Measurements from ENCODE around the gene GPATCH8.
"Not testable (repeated sequence)": the region's sequence is repeated elsewhere in the genome, so short reads cannot be mapped to it uniquely, and the experiment has no call there.

DNA sequence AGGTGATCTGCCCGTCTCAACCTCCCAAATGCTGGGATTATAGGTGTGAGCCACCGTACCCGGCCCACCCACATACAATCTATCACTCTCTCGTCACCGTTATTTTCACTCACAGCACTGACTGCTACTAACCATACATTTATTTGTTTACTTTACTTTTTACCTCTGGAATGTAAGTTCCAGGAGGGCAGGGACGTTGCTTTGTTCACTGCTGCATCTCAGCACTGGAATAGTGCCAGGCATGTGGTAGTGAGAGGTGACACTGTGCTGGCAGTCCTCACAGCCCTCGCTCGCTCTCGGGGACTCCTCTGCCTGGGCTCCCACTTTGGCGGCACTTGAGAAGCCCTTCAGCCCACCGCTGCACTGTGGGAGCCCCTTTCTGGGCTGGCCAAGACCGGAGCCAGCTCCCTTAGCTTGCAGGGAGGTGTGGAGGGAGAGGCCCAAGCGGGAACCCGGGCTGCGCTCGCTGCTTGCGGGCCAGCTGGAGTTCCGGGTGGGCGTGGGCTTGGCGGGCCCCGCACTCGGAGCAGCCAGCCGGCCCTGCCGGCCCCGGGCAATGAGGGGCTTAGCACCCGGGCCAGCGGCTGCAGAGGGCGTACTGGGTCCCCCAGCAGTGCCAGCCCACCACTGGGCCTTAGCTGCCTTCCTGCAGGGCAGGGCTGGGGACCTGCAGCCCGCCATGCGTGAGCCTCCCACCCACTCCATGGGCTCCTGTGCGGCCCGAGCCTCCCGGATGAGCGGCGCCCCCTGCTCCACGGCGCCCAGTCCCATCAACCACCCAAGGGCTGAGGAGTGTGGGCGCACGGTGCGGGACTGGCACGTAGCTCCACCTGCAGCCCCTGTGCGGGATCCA is 134.6 kb downstream of the GPATCH8 start:
- TF ChIP-seq POLR2A (IDR thresholded peaks at IDR 0.05; ENCODE audit: low read depth, low read length); NFYB (IDR thresholded peaks at IDR 0.05; ENCODE audit: insufficient read depth, low read depth, low read length); JUNB (IDR thresholded peaks at IDR 0.05); CREB1 (IDR thresholded peaks at IDR 0.05; ENCODE audit: low read depth): not testable (repeated sequence)

Data from GM12878 (cell line).